Measurements from ENCODE around the gene EDEM1. TPM values are rescaled to one million over a fixed set of nuclear protein-coding genes. Genes with fewer than 3 reads are reported as not detected.

The EDEM1 gene
- total RNA-seq, 1 donor from 2014 or later = 185 TPM

GRCh38 chr3:5267889-5268288 lies 80.4 kb downstream of the EDEM1 start:
- intact Hi-C loops (cut with micrococcal nuclease) = no loop called here
- ChIA-PET POLR2A (interaction anchor here (0.6 kb wide), 1 partner anchor 18 kb away, joined by 3 read pairs; no protein-coding TSS in a partner anchor), CTCF (no interaction called here)
- Mint-ChIP-seq H3K4me3 (no peak overlapping the region), H3K4me1 (peaks cover 3% of the 10 kb centered on the region), H3K36me3 (ENCODE audit: low read depth) (no peaks in the 10 kb centered on the region), H3K27ac (no peak overlapping the region), H3K9me3 (no peaks in the 10 kb centered on the region), H3K27me3 (no peaks in the 10 kb centered on the region)
- DNase-seq (no peak), ATAC-seq (ENCODE audit: low read depth) (no peak)
- no peak for TF ChIP-seq CTCF (IDR thresholded peaks at IDR 0.05)

Other genes with a start within 250 kb of the EDEM1 start
- 41.5 and 43.9 TPM in 2 replicates for gene BHLHE40, start 208.3 kb upstream of the EDEM1 start, total RNA-seq
- gene ARL8B, start 65.4 kb upstream of the EDEM1 start, total RNA-seq = 57.9 and 62.6 TPM in 2 replicates

All from activated B cell treated with CpG ODN at 0.5 μM for 24 hours (primary cell).